ENCODE measurements around the gene BABAM2.

BABAM2 gene

DNA sequence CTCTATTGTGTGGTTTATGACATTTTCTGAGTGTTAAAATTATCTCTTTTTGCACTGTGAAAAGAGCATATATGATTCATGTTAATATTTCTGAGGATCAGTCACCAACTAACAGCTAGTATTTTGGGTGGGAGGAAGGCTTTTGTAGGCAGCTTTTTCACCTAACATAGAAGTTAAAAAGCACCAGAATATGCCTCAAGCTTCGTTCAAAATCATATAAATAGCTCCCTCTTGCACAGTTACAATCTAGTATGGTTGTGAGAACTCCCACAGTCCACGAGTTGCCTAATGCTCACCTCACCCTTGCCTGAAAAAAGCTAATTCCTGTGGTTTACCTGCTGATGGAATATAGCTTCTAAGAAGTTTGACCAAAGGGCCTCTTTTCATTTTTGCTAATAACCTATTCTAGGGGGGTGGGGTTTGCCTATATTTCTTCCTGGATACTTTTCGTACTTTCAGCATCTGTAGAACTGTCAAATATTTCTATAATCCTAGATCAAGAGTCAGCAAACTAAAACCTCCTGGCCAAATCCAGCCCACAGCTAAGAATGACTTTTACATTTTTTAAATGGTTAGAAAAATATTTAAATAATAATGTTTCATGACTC lies 335.0 kb downstream of the BABAM2 start:
- H3K9me3 ChIP-seq (ENCODE audit: control insufficient read depth, insufficient read depth, low read depth, low read length), result no peaks in the 10 kb centered on the region
- ChIA-PET CTCF (interaction anchor here (0.6 to 1.0 kb wide), 3 partner anchors 157 to 544 kb away, joined by 3 to 4 read pairs (median 3); no protein-coding TSS in a partner anchor), POLR2A (no interaction called here)
- no peaks in the 10 kb centered on the region for H3K4me1 ChIP-seq (ENCODE audit: control insufficient read depth, insufficient read depth, low read length)
- H3K4me3 ChIP-seq (ENCODE audit: low read depth, low read length), result no peak overlapping the region
- H3K36me3 ChIP-seq (ENCODE audit: control insufficient read depth in 2 of 2, insufficient read depth in 1 of 2, low read length in 2 of 2), result no peaks in the 10 kb centered on the region
- TF ChIP-seq ZNF747 (tag by site-specific recombination; IDR thresholded peaks at IDR 0.05), result no peak
- TF ChIP-seq ZNF549 (tag by site-specific recombination; IDR thresholded peaks at IDR 0.05), result no peak
- no peak for TF ChIP-seq ZNF24 (tag by site-specific recombination; IDR thresholded peaks at IDR 0.05)
- no peak for TF ChIP-seq ZNF175 (tag by site-specific recombination; IDR thresholded peaks at IDR 0.05)
- TF ChIP-seq ZNF791 (tag by site-specific recombination; IDR thresholded peaks at IDR 0.05), result no peak
- no peak for TF ChIP-seq ZNF664 (tag by site-specific recombination; IDR thresholded peaks at IDR 0.05)
- TF ChIP-seq ZNF701 (tag by site-specific recombination; IDR thresholded peaks at IDR 0.05), result no peak
- no peak overlapping the region for H3K27ac ChIP-seq (ENCODE audit: extremely low read depth, low read depth, low read length)

DNA sequence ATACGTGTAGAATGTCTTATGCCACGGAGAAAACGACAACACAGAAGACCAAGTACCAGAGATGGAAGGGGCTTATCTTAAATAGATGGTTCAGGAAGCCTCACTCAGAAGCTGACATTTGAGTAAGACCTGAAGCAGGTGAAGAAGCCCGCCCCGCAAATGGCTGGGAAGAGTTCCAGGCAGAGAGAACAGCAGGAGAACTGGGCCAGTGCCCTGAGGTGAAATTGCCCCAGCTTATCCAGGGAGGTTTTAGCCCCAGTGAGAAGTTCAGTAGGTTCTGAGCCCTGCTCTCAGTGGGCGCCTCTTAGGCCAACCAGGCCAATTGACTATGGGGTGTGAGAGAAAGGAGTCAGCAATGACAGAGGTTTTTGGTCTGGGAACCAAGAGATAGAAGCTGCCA lies 336.0 kb downstream of the BABAM2 start:
- Histone ChIP-seq H3K4me1 (ENCODE audit: control insufficient read depth, insufficient read depth, low read length) (no peaks in the 10 kb centered on the region), H3K27ac (ENCODE audit: extremely low read depth, low read depth, low read length) (no peak overlapping the region), H3K9me3 (ENCODE audit: control insufficient read depth, insufficient read depth, low read depth, low read length) (no peaks in the 10 kb centered on the region), H3K36me3 (ENCODE audit: control insufficient read depth in 2 of 2, insufficient read depth in 1 of 2, low read length in 2 of 2) (no peaks in the 10 kb centered on the region), H3K4me3 (ENCODE audit: low read depth, low read length) (no peak overlapping the region)
- TF ChIP-seq OSR2 (tag by site-specific recombination; IDR thresholded peaks at IDR 0.05) (no peak), ZNF792 (tag by site-specific recombination; IDR thresholded peaks at IDR 0.05) (no peak), ZNF670 (tag by site-specific recombination; IDR thresholded peaks at IDR 0.05; ENCODE audit: low read depth) (no peak), ZNF626 (tag by site-specific recombination; IDR thresholded peaks at IDR 0.05) (no peak), ZNF37A (tag by site-specific recombination; IDR thresholded peaks at IDR 0.05) (no peak), ZXDB (tag by site-specific recombination; IDR thresholded peaks at IDR 0.05) (no peak), ZNF157 (tag by site-specific recombination; IDR thresholded peaks at IDR 0.05) (no peak), ZNF660 (tag by site-specific recombination; IDR thresholded peaks at IDR 0.05) (no peak)
- TF ChIP-seq, protein P1, sequence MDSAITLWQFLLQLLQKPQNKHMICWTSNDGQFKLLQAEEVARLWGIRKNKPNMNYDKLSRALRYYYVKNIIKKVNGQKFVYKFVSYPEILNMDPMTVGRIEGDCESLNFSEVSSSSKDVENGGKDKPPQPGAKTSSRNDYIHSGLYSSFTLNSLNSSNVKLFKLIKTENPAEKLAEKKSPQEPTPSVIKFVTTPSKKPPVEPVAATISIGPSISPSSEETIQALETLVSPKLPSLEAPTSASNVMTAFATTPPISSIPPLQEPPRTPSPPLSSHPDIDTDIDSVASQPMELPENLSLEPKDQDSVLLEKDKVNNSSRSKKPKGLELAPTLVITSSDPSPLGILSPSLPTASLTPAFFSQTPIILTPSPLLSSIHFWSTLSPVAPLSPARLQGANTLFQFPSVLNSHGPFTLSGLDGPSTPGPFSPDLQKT (IDR thresholded peaks at IDR 0.05; ENCODE audit: borderline replicate concordance, low read depth, low read length), result no peak
- TF ChIP-seq, protein P2, sequence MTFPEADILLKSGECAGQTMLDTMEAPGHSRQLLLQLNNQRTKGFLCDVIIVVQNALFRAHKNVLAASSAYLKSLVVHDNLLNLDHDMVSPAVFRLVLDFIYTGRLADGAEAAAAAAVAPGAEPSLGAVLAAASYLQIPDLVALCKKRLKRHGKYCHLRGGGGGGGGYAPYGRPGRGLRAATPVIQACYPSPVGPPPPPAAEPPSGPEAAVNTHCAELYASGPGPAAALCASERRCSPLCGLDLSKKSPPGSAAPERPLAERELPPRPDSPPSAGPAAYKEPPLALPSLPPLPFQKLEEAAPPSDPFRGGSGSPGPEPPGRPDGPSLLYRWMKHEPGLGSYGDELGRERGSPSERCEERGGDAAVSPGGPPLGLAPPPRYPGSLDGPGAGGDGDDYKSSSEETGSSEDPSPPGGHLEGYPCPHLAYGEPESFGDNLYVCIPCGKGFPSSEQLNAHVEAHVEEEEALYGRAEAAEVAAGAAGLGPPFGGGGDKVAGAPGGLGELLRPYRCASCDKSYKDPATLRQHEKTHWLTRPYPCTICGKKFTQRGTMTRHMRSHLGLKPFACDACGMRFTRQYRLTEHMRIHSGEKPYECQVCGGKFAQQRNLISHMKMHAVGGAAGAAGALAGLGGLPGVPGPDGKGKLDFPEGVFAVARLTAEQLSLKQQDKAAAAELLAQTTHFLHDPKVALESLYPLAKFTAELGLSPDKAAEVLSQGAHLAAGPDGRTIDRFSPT (tag by site-specific recombination; IDR thresholded peaks at IDR 0.05), result no peak
- TF ChIP-seq, protein P3, sequence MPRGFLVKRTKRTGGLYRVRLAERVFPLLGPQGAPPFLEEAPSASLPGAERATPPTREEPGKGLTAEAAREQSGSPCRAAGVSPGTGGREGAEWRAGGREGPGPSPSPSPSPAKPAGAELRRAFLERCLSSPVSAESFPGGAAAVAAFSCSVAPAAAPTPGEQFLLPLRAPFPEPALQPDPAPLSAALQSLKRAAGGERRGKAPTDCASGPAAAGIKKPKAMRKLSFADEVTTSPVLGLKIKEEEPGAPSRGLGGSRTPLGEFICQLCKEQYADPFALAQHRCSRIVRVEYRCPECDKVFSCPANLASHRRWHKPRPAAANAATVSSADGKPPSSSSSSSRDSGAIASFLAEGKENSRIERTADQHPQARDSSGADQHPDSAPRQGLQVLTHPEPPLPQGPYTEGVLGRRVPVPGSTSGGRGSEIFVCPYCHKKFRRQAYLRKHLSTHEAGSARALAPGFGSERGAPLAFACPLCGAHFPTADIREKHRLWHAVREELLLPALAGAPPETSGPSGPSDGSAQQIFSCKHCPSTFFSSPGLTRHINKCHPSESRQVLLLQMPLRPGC (tag by site-specific recombination; IDR thresholded peaks at IDR 0.05), result no peak
- TF ChIP-seq, protein P4, sequence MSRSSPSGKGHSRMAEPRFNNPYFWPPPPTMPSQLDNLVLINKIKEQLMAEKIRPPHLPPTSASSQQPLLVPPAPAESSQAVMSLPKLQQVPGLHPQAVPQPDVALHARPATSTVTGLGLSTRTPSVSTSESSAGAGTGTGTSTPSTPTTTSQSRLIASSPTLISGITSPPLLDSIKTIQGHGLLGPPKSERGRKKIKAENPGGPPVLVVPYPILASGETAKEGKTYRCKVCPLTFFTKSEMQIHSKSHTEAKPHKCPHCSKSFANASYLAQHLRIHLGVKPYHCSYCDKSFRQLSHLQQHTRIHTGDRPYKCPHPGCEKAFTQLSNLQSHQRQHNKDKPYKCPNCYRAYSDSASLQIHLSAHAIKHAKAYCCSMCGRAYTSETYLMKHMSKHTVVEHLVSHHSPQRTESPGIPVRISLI (tag by site-specific recombination; IDR thresholded peaks at IDR 0.05), result no peak
- TF ChIP-seq, protein P5, sequence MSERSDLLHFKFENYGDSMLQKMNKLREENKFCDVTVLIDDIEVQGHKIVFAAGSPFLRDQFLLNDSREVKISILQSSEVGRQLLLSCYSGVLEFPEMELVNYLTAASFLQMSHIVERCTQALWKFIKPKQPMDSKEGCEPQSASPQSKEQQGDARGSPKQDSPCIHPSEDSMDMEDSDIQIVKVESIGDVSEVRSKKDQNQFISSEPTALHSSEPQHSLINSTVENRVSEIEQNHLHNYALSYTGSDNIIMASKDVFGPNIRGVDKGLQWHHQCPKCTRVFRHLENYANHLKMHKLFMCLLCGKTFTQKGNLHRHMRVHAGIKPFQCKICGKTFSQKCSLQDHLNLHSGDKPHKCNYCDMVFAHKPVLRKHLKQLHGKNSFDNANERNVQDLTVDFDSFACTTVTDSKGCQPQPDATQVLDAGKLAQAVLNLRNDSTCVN (tag by site-specific recombination; optimal IDR thresholded peaks at IDR 0.05), result no peak
- POLR2A ChIA-PET, result no interaction called here
- CTCF ChIA-PET, result no interaction called here
